Measurements from ENCODE around the gene CACUL1. TPM values are rescaled to one million over a fixed set of nuclear protein-coding genes. Genes with fewer than 3 reads are reported as not detected.
A peak's percentile ranks its signal among the peaks of the same experiment; 100 is the strongest.
"Not testable (repeated sequence)": the region's sequence is repeated elsewhere in the genome, so short reads cannot be mapped to it uniquely, and the experiment has no call there.

Gene CACUL1
- total and polyA plus RNA-seq, 5 donors, result 7.9 to 37.5 (median 31.6) TPM

- Histone ChIP-seq H3K9me3 (ENCODE audit: control insufficient read depth, low read length) (no peaks in the 10 kb centered on the region), H3K4me1 (ENCODE audit: control insufficient read depth, insufficient read depth, low read length) (peaks cover 5% of the 10 kb centered on the region), H3K27me3 (ENCODE audit: control insufficient read depth, insufficient read depth) (no peaks in the 10 kb centered on the region), H3K27ac (ENCODE audit: low read length) (no peak overlapping the region), H3K4me3 (ENCODE audit: low read length) (no peak overlapping the region)
- DNase-seq (no peak), ATAC-seq (no peak)
- intact Hi-C loops (cut with DNase I), result no loop called here
- 88% methylated on average over 6 of the region's 6 CpGs for WGBS
Measured at GRCh38 chr10:118748041-118748440, 6.7 kb downstream of the CACUL1 start.

GRCh38 chr10:118746246-118746645 is 8.5 kb downstream of the CACUL1 start:
- Histone ChIP-seq H3K4me3 (ENCODE audit: low read length) (no peak overlapping the region), H3K27me3 (ENCODE audit: control insufficient read depth, insufficient read depth) (no peaks in the 10 kb centered on the region), H3K4me1 (ENCODE audit: control insufficient read depth, insufficient read depth, low read length) (peaks cover 7% of the 10 kb centered on the region), H3K27ac (ENCODE audit: low read length) (no peak overlapping the region), H3K9me3 (ENCODE audit: control insufficient read depth, low read length) (no peaks in the 10 kb centered on the region)
- intact Hi-C loops (cut with DNase I), result no loop called here
- ATAC-seq, result no peak
- no peak for DNase-seq
- 68% methylated on average over 4 of the region's 4 CpGs for WGBS

GRCh38 chr10:118745056-118745455 is 9.7 kb downstream of the CACUL1 start:
- no peak for ATAC-seq
- Histone ChIP-seq H3K27me3 (ENCODE audit: control insufficient read depth, insufficient read depth) (no peaks in the 10 kb centered on the region), H3K27ac (ENCODE audit: low read length) (no peak overlapping the region), H3K9me3 (ENCODE audit: control insufficient read depth, low read length) (no peaks in the 10 kb centered on the region), H3K4me3 (ENCODE audit: low read length) (no peak overlapping the region), H3K4me1 (ENCODE audit: control insufficient read depth, insufficient read depth, low read length) (peaks cover 7% of the 10 kb centered on the region)
- intact Hi-C loops (cut with DNase I), result no loop called here
- WGBS, result 93% methylated on average over 4 of the region's 4 CpGs
- no peak for DNase-seq

GRCh38 chr10:118744346-118744918 is 10.3 kb downstream of the CACUL1 start:
- H3K27ac ChIP-seq (ENCODE audit: low read length); H3K4me1 ChIP-seq (ENCODE audit: control insufficient read depth, insufficient read depth, low read length); H3K9me3 ChIP-seq (ENCODE audit: control insufficient read depth, low read length); intact Hi-C loops (cut with DNase I); H3K27me3 ChIP-seq (ENCODE audit: control insufficient read depth, insufficient read depth); H3K4me3 ChIP-seq (ENCODE audit: low read length): not testable (repeated sequence)
- 78% methylated on average over 9 of the region's 9 CpGs for WGBS
- ATAC-seq (peak; percentile 61 to 73), DNase-seq (peak in 1 of 3 donors; percentile 30)

GRCh38 chr10:118742782-118743181 is 12.0 kb downstream of the CACUL1 start:
- H3K9me3 ChIP-seq (ENCODE audit: control insufficient read depth, low read length), result no peaks in the 10 kb centered on the region
- H3K27ac ChIP-seq (ENCODE audit: low read length), result no peak overlapping the region
- DNase-seq (no peak), ATAC-seq (no peak)
- no peak overlapping the region for H3K4me3 ChIP-seq (ENCODE audit: low read length)
- no peaks in the 10 kb centered on the region for H3K27me3 ChIP-seq (ENCODE audit: control insufficient read depth, insufficient read depth)
- 90% methylated on average over 1 of the region's 1 CpG for WGBS
- peaks cover 4% of the 10 kb centered on the region for H3K4me1 ChIP-seq (ENCODE audit: control insufficient read depth, insufficient read depth, low read length)
- intact Hi-C loops (cut with DNase I), result no loop called here

- DNase-seq (no peak), ATAC-seq (no peak)
- Histone ChIP-seq H3K4me1 (ENCODE audit: control insufficient read depth, insufficient read depth, low read length) (peaks cover 5% of the 10 kb centered on the region), H3K4me3 (ENCODE audit: low read length) (no peak overlapping the region), H3K9me3 (ENCODE audit: control insufficient read depth, low read length) (no peaks in the 10 kb centered on the region), H3K27ac (ENCODE audit: low read length) (no peak overlapping the region), H3K27me3 (ENCODE audit: control insufficient read depth, insufficient read depth) (no peaks in the 10 kb centered on the region)
- intact Hi-C loops (cut with DNase I), result no loop called here
- 67% methylated on average over 2 of the region's 2 CpGs for WGBS
Measured at GRCh38 chr10:118742032-118742431, 12.7 kb downstream of the CACUL1 start.

GRCh38 chr10:118738406-118738805 is 16.4 kb downstream of the CACUL1 start:
- DNase-seq, result no peak
- no peak overlapping the region for H3K4me3 ChIP-seq (ENCODE audit: low read length)
- H3K9me3 ChIP-seq (ENCODE audit: control insufficient read depth, low read length), result no peaks in the 10 kb centered on the region
- H3K27me3 ChIP-seq (ENCODE audit: control insufficient read depth, insufficient read depth), result no peaks in the 10 kb centered on the region
- 92% methylated on average over 2 of the region's 2 CpGs for WGBS
- intact Hi-C loops (cut with DNase I), result no loop called here
- ATAC-seq, result no peak
- peaks cover 8% of the 10 kb centered on the region for H3K4me1 ChIP-seq (ENCODE audit: control insufficient read depth, insufficient read depth, low read length)
- H3K27ac ChIP-seq (ENCODE audit: low read length), result no peak overlapping the region

- intact Hi-C loops (cut with DNase I), result no loop called here
- ATAC-seq, result no peak
- Histone ChIP-seq H3K27me3 (ENCODE audit: control insufficient read depth, insufficient read depth) (no peaks in the 10 kb centered on the region), H3K27ac (ENCODE audit: low read length) (no peak overlapping the region), H3K9me3 (ENCODE audit: control insufficient read depth, low read length) (no peaks in the 10 kb centered on the region), H3K4me1 (ENCODE audit: control insufficient read depth, insufficient read depth, low read length) (peaks cover 8% of the 10 kb centered on the region), H3K4me3 (ENCODE audit: low read length) (no peak overlapping the region)
- no peak for DNase-seq
- WGBS, result 86% methylated on average over 3 of the region's 3 CpGs
Measured at GRCh38 chr10:118737603-118738302, 17.0 kb downstream of the CACUL1 start.

- H3K27me3 ChIP-seq (ENCODE audit: control insufficient read depth, insufficient read depth), result no peaks in the 10 kb centered on the region
- no peak overlapping the region for H3K4me3 ChIP-seq (ENCODE audit: low read length)
- no peak overlapping the region for H3K27ac ChIP-seq (ENCODE audit: low read length)
- H3K9me3 ChIP-seq (ENCODE audit: control insufficient read depth, low read length), result no peaks in the 10 kb centered on the region
- DNase-seq (no peak), ATAC-seq (no peak)
- peaks cover 13% of the 10 kb centered on the region for H3K4me1 ChIP-seq (ENCODE audit: control insufficient read depth, insufficient read depth, low read length)
- intact Hi-C loops (cut with DNase I), result no loop called here
- WGBS, result 71% methylated on average over 1 of the region's 1 CpG
Measured at GRCh38 chr10:118735294-118735693, 19.5 kb downstream of the CACUL1 start.

- ATAC-seq (no peak), DNase-seq (no peak)
- H3K27me3 ChIP-seq (ENCODE audit: control insufficient read depth, insufficient read depth), result no peaks in the 10 kb centered on the region
- no peak overlapping the region for H3K4me3 ChIP-seq (ENCODE audit: low read length)
- no peak overlapping the region for H3K27ac ChIP-seq (ENCODE audit: low read length)
- peaks cover 13% of the 10 kb centered on the region for H3K4me1 ChIP-seq (ENCODE audit: control insufficient read depth, insufficient read depth, low read length)
- intact Hi-C loops (cut with DNase I), result no loop called here
- WGBS, result 66% methylated on average over 2 of the region's 2 CpGs
- no peaks in the 10 kb centered on the region for H3K9me3 ChIP-seq (ENCODE audit: control insufficient read depth, low read length)
Measured at GRCh38 chr10:118734475-118734874, 20.3 kb downstream of the CACUL1 start.

- Histone ChIP-seq H3K4me1 (ENCODE audit: control insufficient read depth, insufficient read depth, low read length) (peaks cover 11% of the 10 kb centered on the region), H3K27me3 (ENCODE audit: control insufficient read depth, insufficient read depth) (no peaks in the 10 kb centered on the region), H3K27ac (ENCODE audit: low read length) (no peak overlapping the region), H3K9me3 (ENCODE audit: control insufficient read depth, low read length) (no peaks in the 10 kb centered on the region), H3K4me3 (ENCODE audit: low read length) (no peak overlapping the region)
- WGBS, result 75% methylated on average over 12 of the region's 12 CpGs
- peak; percentile 42 to 50 for ATAC-seq
- intact Hi-C loops (cut with DNase I), result no loop called here
- no peak for DNase-seq
Measured at GRCh38 chr10:118732245-118733165, 22.3 kb downstream of the CACUL1 start.

Data from right cardiac atrium (tissue), 5 donors.